Left hindlimb (tissue), 1 donor: ENCODE measurements around the gene TNIP3.
"Not testable (repeated sequence)": the region's sequence is repeated elsewhere in the genome, so short reads cannot be mapped to it uniquely, and the experiment has no call there.

Source experiments
- DNase-seq: peaks from one replicate; pipeline ENCODE4 v3.0.0-alpha.2; 2018

Gene TNIP3

GRCh38 chr4:121176082-121176934 is 12.2 kb upstream of the TNIP3 start:
- DNase-seq, result no peak

GRCh38 chr4:121171477-121171876 is 7.4 kb upstream of the TNIP3 start:
- DNase-seq, result not testable (repeated sequence)

- DNase-seq, result no peak
Observed at GRCh38 chr4:121168446-121169281, 4.5 kb upstream of the TNIP3 start.

GRCh38 chr4:121166976-121167375 is 2.9 kb upstream of the TNIP3 start:
- no peak for DNase-seq

- DNase-seq, result no peak
Observed at GRCh38 chr4:121165206-121165605, 1.1 kb upstream of the TNIP3 start.

- peak; percentile 40 for DNase-seq
Observed at GRCh38 chr4:121156822-121157769, 7.0 kb downstream of the TNIP3 start.

- DNase-seq, result no peak
Observed at GRCh38 chr4:121155893-121156292, 8.2 kb downstream of the TNIP3 start.

- no peak for DNase-seq
Observed at GRCh38 chr4:121154103-121154515, 10.0 kb downstream of the TNIP3 start.

GRCh38 chr4:121151942-121152341 is 12.2 kb downstream of the TNIP3 start:
- DNase-seq, result no peak

- no peak for DNase-seq
Observed at GRCh38 chr4:121150486-121150885, 13.6 kb downstream of the TNIP3 start.

GRCh38 chr4:121150003-121150402 is 14.1 kb downstream of the TNIP3 start:
- DNase-seq, result no peak

GRCh38 chr4:121148621-121149020 is 15.5 kb downstream of the TNIP3 start:
- no peak for DNase-seq

GRCh38 chr4:121148000-121148399 is 16.1 kb downstream of the TNIP3 start:
- no peak for DNase-seq

- DNase-seq, result no peak
Observed at GRCh38 chr4:121146530-121146929, 17.6 kb downstream of the TNIP3 start.

GRCh38 chr4:121145430-121145829 is 18.7 kb downstream of the TNIP3 start:
- no peak for DNase-seq

- no peak for DNase-seq
Observed at GRCh38 chr4:121144021-121144420, 20.1 kb downstream of the TNIP3 start.

GRCh38 chr4:121143131-121143530 is 21.0 kb downstream of the TNIP3 start:
- no peak for DNase-seq

- DNase-seq, result no peak
Observed at GRCh38 chr4:121140716-121141460, 23.2 kb downstream of the TNIP3 start.

- DNase-seq, result no peak
Observed at GRCh38 chr4:121139533-121140222, 24.4 kb downstream of the TNIP3 start.

GRCh38 chr4:121138039-121138825 is 25.9 kb downstream of the TNIP3 start:
- no peak for DNase-seq

- DNase-seq, result no peak
Observed at GRCh38 chr4:121130326-121130660, 33.8 kb downstream of the TNIP3 start.
